ENCODE measurements around the gene NAPA.

The NAPA gene

GRCh38 chr19:47521473-47522180 is 6.8 kb upstream of the NAPA start:
- DNase-seq: no peak

- no peak for DNase-seq
Measured at GRCh38 chr19:47520839-47521238, 6.0 kb upstream of the NAPA start.

- DNase-seq: no peak
Measured at GRCh38 chr19:47520343-47520806, 5.5 kb upstream of the NAPA start.

- no peak for DNase-seq
Measured at GRCh38 chr19:47518854-47519253, 4.0 kb upstream of the NAPA start.

- DNase-seq: peak; percentile 22 to 47
Measured at GRCh38 chr19:47518139-47518538, 3.3 kb upstream of the NAPA start.

GRCh38 chr19:47514151-47514868 is 553 bp downstream of the NAPA start:
- no peak for DNase-seq

GRCh38 chr19:47512948-47513319 is 1.9 kb downstream of the NAPA start:
- no peak for DNase-seq

GRCh38 chr19:47512183-47512947 is 2.5 kb downstream of the NAPA start:
- no peak for DNase-seq

GRCh38 chr19:47511681-47512080 is 3.2 kb downstream of the NAPA start:
- no peak for DNase-seq

- no peak for DNase-seq
Measured at GRCh38 chr19:47511128-47511517, 3.7 kb downstream of the NAPA start.

GRCh38 chr19:47510516-47511127 is 4.2 kb downstream of the NAPA start:
- no peak for DNase-seq

- DNase-seq: no peak
Measured at GRCh38 chr19:47509973-47510372, 4.9 kb downstream of the NAPA start.

- DNase-seq: no peak
Measured at GRCh38 chr19:47509170-47509847, 5.6 kb downstream of the NAPA start.

- no peak for DNase-seq
Measured at GRCh38 chr19:47508721-47509120, 6.1 kb downstream of the NAPA start.

GRCh38 chr19:47507924-47508553 is 6.8 kb downstream of the NAPA start:
- DNase-seq: no peak

- no peak for DNase-seq
Measured at GRCh38 chr19:47507012-47507411, 7.9 kb downstream of the NAPA start.

- DNase-seq: no peak
Measured at GRCh38 chr19:47506459-47506858, 8.4 kb downstream of the NAPA start.

- no peak for DNase-seq
Measured at GRCh38 chr19:47505506-47505905, 9.4 kb downstream of the NAPA start.

GRCh38 chr19:47503826-47504150 is 11.1 kb downstream of the NAPA start:
- DNase-seq: no peak

- DNase-seq: no peak
Measured at GRCh38 chr19:47503130-47503825, 11.6 kb downstream of the NAPA start.
